Cerebellar nuclear complex (tissue), 1 donor: ENCODE results near the gene EXOC5.
A peak's percentile ranks its signal among the peaks of the same experiment; 100 is the strongest.
"Not testable (repeated sequence)": the region's sequence is repeated elsewhere in the genome, so short reads cannot be mapped to it uniquely, and the experiment has no call there.

Experiments
- DNase-seq, 2 experiments: peaks; one replicate each; lab custom pipeline; 2025; lab: John Stamatoyannopoulos, UW

Gene EXOC5

GRCh38 chr14:57268161-57269069 lies at the start of gene EXOC5, which contains the start of gene AP5M1:
Gene EXOC5, minus strand, starts transcription at chr14:57268905. Its CDS starts 257 bp downstream, at chr14:57268648.
Gene AP5M1, plus strand, starts transcription at chr14:57268971. Its CDS starts 344 bp downstream, at chr14:57269315.
- peak; percentile 12 to 63 for DNase-seq

DNA sequence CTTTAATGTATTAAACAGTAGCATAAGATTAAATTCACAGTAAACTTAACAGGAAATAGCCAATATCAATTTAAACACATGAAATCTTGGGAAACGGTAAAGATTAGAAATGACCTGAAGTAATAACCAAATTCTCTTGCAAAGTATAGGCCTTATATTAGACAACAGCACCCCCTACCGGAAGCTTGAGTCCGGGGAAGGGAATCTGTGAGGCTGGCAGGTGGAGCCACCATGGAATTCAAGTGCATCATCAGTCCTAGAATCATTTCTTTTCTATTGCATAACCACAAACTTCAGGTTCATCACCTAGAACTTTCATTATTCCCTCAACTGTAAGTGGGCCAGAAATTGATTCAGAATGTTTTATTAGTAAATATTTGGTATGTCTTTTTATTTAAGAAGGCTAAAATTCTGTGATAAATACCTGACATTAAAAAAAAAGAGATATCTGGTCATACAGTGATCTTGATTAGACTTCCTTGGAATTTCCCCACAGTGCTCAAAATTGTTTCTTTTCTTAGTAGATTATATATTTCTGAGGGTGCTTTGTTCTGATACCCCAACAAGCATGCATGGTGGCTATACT lies 48.6 kb upstream of the EXOC5 start:
- peak in 1 of 2 experiments; percentile 52 for DNase-seq

GRCh38 chr14:57314396-57315089 lies 45.8 kb upstream of the EXOC5 start:
- DNase-seq = no peak

GRCh38 chr14:57302883-57303282 lies 34.2 kb upstream of the EXOC5 start:
- DNase-seq = no peak

DNA sequence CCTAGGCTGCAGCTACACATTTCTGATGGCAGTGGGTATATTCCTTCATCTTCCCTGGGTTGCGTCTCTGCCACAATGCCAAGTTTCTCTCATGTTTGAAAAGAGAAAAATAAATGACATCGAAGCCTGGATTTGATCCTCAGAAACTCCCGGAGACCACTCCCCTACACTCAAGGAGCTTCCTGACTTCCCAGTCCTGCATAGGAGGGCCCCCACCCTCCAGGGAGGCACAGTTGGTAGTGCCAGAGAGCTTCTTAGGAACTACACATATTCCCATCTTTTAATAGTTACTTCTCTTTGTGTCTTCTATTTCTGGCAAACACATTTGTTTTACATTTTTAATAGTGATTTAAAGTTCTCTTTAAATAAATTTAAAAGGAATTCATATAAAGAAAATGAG lies 30.8 kb upstream of the EXOC5 start:
- DNase-seq = no peak

DNA sequence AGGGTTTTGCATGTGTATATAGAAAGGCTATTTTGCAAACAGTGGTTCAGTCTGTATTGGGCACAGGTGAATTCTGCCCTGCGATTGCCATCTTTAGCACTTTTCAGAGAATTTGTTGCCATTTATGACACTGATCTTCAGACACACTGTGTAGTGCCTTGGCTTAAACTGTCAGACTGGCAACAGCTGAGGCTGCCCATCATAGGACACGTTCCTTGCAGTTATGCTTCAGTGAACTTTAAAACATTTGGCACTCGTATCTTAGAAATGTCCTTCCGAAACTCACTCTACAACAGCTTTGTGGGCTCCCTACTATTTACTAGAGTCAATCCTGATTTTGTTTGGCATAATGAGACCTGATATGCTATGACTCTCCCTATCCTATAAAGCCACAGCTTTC lies 29.1 kb upstream of the EXOC5 start:
- no peak for DNase-seq

DNA sequence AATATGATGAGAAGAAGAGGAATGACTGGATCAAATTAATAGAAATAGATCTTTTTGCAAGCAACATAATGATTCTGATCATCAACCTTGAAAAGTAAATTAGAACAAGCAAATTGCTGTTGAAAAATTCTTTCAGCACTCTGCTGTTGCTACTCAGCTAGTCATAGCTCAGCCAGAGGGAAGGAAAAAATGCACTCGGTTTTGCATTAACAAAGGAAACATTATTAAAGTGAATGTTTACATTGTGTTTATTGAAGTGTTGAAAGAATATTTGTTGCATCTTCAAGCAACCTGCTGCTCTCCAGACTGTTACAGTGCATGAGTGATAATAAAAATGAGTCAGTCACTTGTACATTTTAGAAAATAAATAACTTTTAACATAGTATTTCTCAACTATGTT lies 26.5 kb upstream of the EXOC5 start:
- no peak for DNase-seq

DNA sequence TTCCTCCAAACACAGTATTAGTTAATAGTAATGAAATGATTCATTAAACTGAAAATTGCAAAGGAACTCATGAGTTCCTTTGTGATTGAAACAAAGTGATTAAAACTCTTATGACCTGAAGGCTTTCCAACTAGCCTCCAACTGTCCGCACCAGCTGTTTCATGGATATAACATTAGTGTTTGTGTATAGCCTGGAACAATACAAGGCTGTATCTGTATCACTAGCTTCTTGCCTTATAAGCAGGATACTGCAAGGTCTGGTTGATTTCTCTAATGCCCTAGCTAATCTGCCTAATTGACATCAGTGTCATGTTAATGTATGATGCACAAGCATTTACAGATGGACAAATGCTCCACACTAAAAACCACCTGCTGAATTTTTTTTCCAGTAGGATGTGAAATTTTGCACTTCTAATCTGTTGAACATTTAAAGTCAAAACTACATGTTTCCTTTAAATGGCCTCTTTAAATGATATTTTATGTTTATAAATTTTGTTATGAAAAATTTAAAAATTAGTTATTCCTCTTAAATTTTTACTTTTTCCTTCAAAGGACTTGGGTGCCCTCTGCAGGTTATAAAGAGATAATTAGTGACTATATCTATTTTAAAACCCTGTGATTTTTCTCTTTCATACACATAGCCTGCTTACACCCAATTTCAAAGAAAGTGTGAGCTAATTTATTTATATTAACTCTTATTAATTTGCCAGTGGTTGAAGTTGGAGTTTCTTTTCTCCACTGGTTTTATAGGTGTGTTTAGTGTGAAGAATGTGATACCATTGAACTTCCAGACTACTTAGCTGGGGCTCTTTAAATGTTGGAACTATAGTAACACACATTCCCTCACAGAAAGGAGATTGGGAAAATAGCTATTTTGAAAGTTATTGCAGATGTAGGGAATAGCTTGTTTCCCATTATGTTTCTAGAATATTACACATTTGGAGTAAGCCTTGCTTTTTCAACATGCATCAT lies 25.4 kb upstream of the EXOC5 start:
- DNase-seq = no peak

GRCh38 chr14:57291692-57292647 lies 23.3 kb upstream of the EXOC5 start:
- DNase-seq = no peak

DNA sequence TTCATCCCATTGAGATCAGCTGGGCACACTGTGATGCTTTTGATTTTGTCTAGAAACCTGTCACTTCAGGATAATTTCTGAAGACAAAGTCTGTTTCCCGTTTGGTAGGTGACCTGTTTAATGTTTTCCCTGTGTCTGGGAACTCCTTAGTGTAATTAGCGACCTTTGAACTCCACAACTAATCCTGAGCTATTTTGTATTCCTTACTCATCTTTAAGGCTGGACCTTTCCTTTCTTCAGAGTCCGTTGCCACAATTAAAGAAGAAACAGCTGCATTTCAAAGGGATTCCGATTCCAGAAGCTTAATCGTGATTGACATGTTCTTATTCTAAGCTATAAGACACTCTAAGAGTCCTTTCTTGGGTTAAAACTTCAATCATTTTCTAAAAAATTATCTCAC lies 22.0 kb upstream of the EXOC5 start:
- DNase-seq = no peak

DNA sequence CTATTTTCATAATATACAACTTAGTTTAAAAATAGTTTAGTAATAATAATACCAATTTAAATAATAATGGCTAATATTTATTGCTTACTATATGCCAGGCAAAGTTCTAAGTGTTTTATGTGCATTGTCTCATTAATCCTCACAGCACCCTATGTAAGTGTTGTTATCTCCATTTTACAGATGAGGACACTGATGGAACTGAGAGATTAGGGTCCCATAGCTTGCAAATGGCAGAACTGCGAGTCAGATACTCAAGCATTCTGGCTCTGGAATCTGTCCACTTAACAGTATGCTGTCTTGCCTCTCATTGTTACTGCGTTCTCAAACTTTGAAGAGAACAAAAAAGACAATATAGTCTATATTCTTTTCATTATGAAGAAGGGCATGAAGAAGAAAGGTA lies 19.0 kb upstream of the EXOC5 start:
- no peak for DNase-seq

GRCh38 chr14:57277062-57277461 lies 8.4 kb upstream of the EXOC5 start:
- DNase-seq = no peak

DNA sequence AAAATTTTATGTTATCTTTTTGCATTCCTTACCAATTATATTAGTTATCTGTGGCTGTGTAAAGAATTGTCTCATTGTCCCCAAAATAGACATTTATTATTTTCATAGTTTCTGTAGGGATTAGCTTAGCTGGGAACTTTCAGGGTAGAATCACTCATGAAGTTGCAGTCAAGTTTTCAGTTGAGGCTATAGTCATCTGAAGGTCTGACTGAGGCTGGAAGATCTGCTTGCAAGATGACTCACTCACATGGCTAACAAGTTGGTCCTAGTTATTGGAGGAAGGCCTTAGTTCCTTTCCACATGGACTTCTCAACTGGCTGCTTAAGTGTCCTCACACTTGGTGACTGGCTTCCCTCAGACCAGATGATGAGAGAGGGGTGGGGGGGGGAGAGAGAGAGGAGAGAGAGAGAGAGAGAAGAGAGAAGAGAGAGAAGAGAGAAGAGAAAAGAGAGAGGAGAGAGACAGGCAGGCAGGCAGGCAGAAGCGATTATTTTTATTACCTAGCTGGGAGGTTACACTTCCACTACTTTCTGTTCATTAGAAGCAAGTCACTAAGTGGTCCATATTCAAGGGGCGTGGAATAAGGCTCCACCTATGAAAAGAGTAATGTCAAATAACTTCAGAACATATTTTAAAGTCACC lies 6.4 kb upstream of the EXOC5 start:
- DNase-seq = no peak

DNA sequence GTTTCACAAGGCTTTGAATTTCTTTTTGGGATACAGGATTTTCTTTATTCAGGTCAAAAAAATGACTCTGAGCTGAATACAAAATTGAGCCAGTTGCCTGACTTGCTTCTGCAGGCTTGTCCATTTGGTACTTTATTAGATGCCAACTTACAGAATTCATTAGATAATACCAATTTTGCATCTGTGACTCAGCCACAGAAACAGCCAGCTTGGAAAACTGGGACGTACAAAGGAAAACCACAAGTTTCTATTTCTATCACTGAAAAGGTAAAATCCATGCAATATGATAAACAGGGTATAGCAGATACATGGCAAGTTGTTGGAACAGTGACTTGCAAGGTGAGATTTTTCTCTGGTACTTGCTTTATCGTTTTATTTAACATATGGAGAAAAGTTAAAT lies 5.8 kb upstream of the EXOC5 start:
- no peak for DNase-seq

DNA sequence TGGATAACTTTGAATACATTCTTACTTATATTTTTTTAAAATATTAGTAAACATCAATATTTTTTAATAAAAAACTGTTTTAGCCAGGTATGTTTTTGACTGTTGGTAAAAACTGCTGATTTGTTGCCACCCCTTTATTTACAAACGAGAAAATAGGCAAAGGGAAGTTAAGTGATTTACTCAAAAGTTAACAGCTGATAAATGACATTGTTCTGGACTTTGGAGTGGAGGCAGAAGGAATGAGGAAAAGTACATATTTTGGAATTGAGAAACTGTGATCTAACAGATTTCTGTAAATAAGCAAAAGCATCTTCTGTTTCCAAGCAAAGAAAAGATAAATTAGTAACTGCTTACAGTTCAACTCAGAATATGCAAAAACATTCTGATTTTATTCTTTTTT lies 4.5 kb upstream of the EXOC5 start:
- no peak for DNase-seq

DNA sequence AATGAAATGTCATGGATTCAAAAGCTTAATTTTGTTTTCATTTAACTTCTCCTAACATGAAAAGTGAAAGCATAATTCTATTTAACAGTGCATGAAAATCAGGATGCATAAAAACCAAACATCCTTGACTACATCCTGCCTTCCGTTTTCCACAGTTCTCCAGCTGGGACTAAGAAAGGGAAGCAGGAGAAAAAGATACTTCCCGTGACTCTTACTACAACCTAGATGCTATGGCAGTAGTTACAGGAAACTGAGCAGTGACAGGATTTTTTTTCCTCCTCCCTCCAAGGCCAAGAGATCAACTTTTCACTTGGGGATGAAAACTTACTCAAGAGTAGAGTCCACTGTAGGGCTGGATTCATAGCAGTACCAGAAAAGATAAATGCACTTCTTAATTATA lies 2.6 kb downstream of the EXOC5 start:
- no peak for DNase-seq

DNA sequence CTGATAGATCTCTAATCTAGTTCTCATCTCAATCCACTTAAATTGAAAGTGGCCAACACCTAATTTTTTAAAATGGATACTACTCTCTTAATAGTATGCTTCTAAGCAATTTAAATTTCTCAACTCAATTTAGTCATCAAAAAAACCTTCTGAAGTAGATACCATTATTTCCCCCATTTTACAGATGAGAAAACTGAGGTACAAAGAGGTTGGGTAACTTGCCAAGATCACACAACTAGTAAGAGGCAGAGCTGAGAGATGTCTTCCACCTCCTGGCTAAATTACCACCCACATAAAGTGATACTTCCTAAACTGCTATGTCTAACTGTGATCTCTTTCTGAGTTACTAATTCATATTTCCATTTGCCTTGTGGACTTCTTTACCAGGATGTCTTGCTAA lies 6.6 kb downstream of the EXOC5 start:
- DNase-seq = no peak

- DNase-seq = no peak
Observed at GRCh38 chr14:57261604-57262003, 7.1 kb downstream of the EXOC5 start.

DNA sequence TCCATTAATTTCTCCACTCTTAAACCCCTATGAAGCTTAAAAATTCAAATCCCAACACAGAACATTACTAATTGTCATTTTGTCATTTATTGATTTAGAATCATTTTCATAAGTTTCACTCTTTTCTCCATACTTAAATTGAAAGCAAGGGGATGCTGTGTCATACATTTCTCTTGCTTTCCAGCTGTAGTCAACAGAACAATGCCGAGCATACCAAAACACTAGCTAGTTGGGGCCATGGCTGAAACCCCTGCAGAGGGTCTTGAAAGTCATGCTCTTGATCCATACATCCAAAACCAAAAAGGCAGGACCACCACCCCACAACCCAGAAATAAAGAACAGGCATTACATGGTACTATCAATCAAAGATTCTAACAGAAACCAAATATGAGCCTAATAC lies 9.0 kb downstream of the EXOC5 start:
- DNase-seq = no peak

DNA sequence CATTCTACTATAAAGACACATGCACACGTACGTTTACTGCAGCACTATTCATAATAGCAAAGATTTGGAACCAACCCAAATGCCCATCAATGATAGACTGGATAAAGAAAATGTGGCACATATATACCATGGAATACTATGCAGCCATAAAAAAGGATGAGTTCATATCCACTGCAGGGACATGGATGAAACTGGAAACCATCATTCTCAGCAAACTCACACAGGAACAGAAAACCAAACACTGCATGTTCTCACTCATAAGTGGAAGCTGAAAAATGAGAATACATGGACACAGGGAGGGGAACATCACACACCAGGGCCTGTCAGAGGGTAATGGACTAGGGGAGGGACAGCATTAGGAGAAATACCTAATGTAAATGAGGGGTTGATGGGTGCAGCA lies 10.5 kb downstream of the EXOC5 start:
- not testable (repeated sequence) for DNase-seq
